UCSD-AML1 (cell line): Measurements from ENCODE around the gene LGALS14.

Source experiments
- DNase-seq: peaks from one replicate; lab custom pipeline; 2025; ENCODE audit not compliant: unreplicated experiment; lab: John Stamatoyannopoulos, UW

LGALS14 gene

GRCh38 chr19:39745643-39746042, 41.4 kb downstream of the LGALS14 start:
- DNase-seq, result no peak

- DNase-seq, result no peak
Observed at GRCh38 chr19:39746836-39747529, 42.7 kb downstream of the LGALS14 start.

DNA sequence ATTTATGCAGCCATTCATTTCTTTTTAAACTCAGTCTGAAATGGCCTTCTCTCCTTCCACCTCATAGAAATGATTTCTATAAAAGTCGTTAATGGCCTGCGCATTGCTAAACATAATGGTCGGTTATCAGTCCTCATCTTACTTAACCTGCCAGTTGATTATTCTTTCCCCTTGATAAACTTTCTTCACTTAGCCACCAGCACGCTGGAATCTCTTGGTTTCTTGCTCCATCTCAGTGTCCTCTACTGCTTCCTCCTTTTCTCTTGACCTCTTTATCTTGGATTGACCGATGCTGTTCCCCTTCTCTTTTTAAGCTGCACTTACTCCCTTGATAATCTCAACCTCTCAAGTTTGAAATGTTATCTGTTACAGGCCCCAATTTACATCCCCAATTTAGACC, 45.7 kb downstream of the LGALS14 start:
- no peak for DNase-seq

- no peak for DNase-seq
Observed at GRCh38 chr19:39752390-39752789, 48.1 kb downstream of the LGALS14 start.

GRCh38 chr19:39752795-39753194, 48.5 kb downstream of the LGALS14 start:
- DNase-seq, result no peak

DNA sequence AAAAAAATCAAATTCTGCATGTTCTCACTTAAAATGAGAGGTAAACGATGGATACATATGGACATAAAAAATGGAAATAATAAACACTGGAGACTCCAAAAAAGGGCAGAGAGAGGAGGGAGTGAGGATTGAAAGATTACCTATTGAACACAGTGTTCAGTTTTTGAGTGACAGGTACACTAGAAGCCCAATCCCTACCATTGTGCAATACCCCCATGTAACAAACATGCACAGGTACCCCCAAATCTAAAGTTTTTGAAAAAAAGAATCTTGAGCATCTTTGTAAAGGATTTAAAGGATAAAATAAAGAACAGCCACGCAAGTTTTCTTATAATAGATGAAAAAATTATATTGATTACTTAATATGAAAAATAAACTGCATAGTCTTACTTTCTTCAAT, 50.3 kb downstream of the LGALS14 start:
- no peak for DNase-seq

DNA sequence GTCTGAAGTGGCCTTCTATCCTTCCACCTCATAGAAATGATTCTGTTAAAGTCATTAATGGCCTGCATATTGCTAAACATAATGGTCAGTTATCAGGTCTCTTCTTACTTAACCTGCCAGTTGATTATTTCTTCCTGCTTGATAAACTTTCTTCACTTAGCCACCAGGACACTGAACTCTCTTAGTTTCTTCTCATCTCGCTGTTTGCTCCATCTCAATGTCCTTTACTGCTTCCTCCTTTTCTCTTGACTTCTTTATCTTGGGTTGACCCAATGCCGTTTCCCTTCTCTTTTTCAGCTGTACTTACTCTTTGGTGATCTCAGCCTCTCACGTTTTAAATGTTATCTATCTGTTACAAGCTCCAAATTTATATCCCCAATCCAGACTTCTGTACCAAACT, 50.7 kb downstream of the LGALS14 start:
- no peak for DNase-seq
